ENCODE data around the gene SNX13.

Gene SNX13

GRCh38 chr7:17940302-17940883 lies at the start of gene SNX13:
SNX13 (minus strand) TSS chr7:17940494; CDS start chr7:17940295, 199 bp downstream.
- H3K9ac ChIP-seq: peak within 1 kb of the TSS; percentile 97
- no peaks in the 10 kb centered on the region for H3K9me3 ChIP-seq (ENCODE audit: control insufficient read depth, low read length)
- H3K79me2 ChIP-seq: peaks cover 16% of the 10 kb centered on the region
- H3K36me3 ChIP-seq (ENCODE audit: control insufficient read depth, insufficient read depth, low read length): no peaks in the 10 kb centered on the region
- TF ChIP-seq CTCF (IDR thresholded peaks at IDR 0.05): peak; percentile 48
- H3K27ac ChIP-seq: peak within 1 kb of the TSS; percentile 92
- H2AFZ ChIP-seq: peak within 1 kb of the TSS; percentile 98
- H3K4me2 ChIP-seq (ENCODE audit: low read length): peak within 1 kb of the TSS; percentile 88
- H3K27me3 ChIP-seq (ENCODE audit: control insufficient read depth, insufficient read depth, low read length): no peaks in the 10 kb centered on the region
- peak within 1 kb of the TSS; percentile 94 for H3K4me3 ChIP-seq (ENCODE audit: low read depth, low read length)
- H3K4me1 ChIP-seq: peaks cover 14% of the 10 kb centered on the region

GRCh38 chr7:17989546-17989945 lies 49.3 kb upstream of the SNX13 start:
- Histone ChIP-seq H3K9me3 (ENCODE audit: control insufficient read depth, low read length) (no peaks in the 10 kb centered on the region), H2AFZ (no peak overlapping the region), H3K9ac (no peak overlapping the region), H3K4me1 (no peaks in the 10 kb centered on the region), H3K79me2 (no peaks in the 10 kb centered on the region), H3K36me3 (ENCODE audit: control insufficient read depth, insufficient read depth, low read length) (no peaks in the 10 kb centered on the region), H3K27ac (no peak overlapping the region), H3K4me3 (ENCODE audit: low read depth, low read length) (no peak overlapping the region), H3K4me2 (ENCODE audit: low read length) (no peak overlapping the region), H3K27me3 (ENCODE audit: control insufficient read depth, insufficient read depth, low read length) (no peaks in the 10 kb centered on the region)
- no peak for TF ChIP-seq CTCF (IDR thresholded peaks at IDR 0.05)

GRCh38 chr7:17988858-17989257 lies 48.6 kb upstream of the SNX13 start:
- no peak overlapping the region for H3K9ac ChIP-seq
- no peaks in the 10 kb centered on the region for H3K4me1 ChIP-seq
- TF ChIP-seq CTCF (IDR thresholded peaks at IDR 0.05): no peak
- H2AFZ ChIP-seq: no peak overlapping the region
- H3K27ac ChIP-seq: no peak overlapping the region
- no peak overlapping the region for H3K4me2 ChIP-seq (ENCODE audit: low read length)
- no peak overlapping the region for H3K4me3 ChIP-seq (ENCODE audit: low read depth, low read length)
- no peaks in the 10 kb centered on the region for H3K79me2 ChIP-seq
- H3K9me3 ChIP-seq (ENCODE audit: control insufficient read depth, low read length): no peaks in the 10 kb centered on the region
- no peaks in the 10 kb centered on the region for H3K36me3 ChIP-seq (ENCODE audit: control insufficient read depth, insufficient read depth, low read length)
- H3K27me3 ChIP-seq (ENCODE audit: control insufficient read depth, insufficient read depth, low read length): no peaks in the 10 kb centered on the region

- Histone ChIP-seq H3K79me2 (no peaks in the 10 kb centered on the region), H3K4me2 (ENCODE audit: low read length) (no peak overlapping the region), H3K9me3 (ENCODE audit: control insufficient read depth, low read length) (no peaks in the 10 kb centered on the region), H3K27ac (no peak overlapping the region), H3K4me3 (ENCODE audit: low read depth, low read length) (no peak overlapping the region), H3K4me1 (no peaks in the 10 kb centered on the region), H2AFZ (no peak overlapping the region), H3K27me3 (ENCODE audit: control insufficient read depth, insufficient read depth, low read length) (no peaks in the 10 kb centered on the region), H3K36me3 (ENCODE audit: control insufficient read depth, insufficient read depth, low read length) (no peaks in the 10 kb centered on the region), H3K9ac (no peak overlapping the region)
- no peak for TF ChIP-seq CTCF (IDR thresholded peaks at IDR 0.05)
These were observed 47.8 kb upstream of the SNX13 start for GRCh38 chr7:17988141-17988540.

GRCh38 chr7:17986851-17987250 lies 46.6 kb upstream of the SNX13 start:
- H3K4me2 ChIP-seq (ENCODE audit: low read length): no peak overlapping the region
- no peaks in the 10 kb centered on the region for H3K27me3 ChIP-seq (ENCODE audit: control insufficient read depth, insufficient read depth, low read length)
- H3K4me3 ChIP-seq (ENCODE audit: low read depth, low read length): no peak overlapping the region
- no peak overlapping the region for H3K27ac ChIP-seq
- no peaks in the 10 kb centered on the region for H3K79me2 ChIP-seq
- H3K9me3 ChIP-seq (ENCODE audit: control insufficient read depth, low read length): no peaks in the 10 kb centered on the region
- H3K4me1 ChIP-seq: no peaks in the 10 kb centered on the region
- TF ChIP-seq CTCF (IDR thresholded peaks at IDR 0.05): no peak
- H3K36me3 ChIP-seq (ENCODE audit: control insufficient read depth, insufficient read depth, low read length): no peaks in the 10 kb centered on the region
- no peak overlapping the region for H2AFZ ChIP-seq
- no peak overlapping the region for H3K9ac ChIP-seq

Data from parathyroid adenoma (tissue), 2 donors.